HG02623 (cell line): ENCODE results near the gene CFL1.
A peak's percentile ranks its signal among the peaks of the same experiment; 100 is the strongest.

Experiments used
- ATAC-seq: cut with Tn5 transposase; IDR thresholded peaks from one replicate; pipeline ENCODE4 v1.9.1; 2021; ENCODE audit warnings: moderate library complexity; ENCODE audit not compliant: unreplicated experiment

Gene CFL1

GRCh38 chr11:65888163-65888814, 30.3 kb upstream of the CFL1 start, which contains the start of gene FIBP:
TSS of gene FIBP (minus strand) at chr11:65888471. CDS start at chr11:65888418, 53 bp downstream.
- ATAC-seq = peak; percentile 41

DNA sequence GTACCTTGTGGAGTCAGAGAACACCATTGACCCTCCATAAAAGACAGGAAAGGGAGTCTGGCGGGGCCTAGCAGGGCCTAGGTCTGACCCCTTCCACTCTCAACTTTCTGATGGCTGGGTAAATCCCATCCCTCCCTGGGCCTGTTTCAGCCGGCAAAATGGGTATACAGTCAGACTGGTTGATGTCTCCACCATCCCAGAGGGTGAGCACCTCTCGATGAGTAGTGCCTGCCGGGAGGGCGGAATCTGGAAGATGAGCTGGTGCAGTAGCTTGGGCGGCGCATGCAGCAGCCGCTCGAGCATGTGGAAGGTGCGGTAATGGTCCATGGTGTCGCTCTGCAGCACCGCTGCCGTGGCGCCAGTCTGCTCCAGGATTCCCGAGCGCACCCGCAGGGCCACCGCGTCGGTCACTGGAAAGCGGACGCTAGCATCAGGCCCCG, 29.8 kb upstream of the CFL1 start:
- no peak for ATAC-seq

- no peak for ATAC-seq
Measured at GRCh38 chr11:65886826-65887722, 29.1 kb upstream of the CFL1 start.

GRCh38 chr11:65885808-65886536, 28.0 kb upstream of the CFL1 start:
- ATAC-seq = no peak

GRCh38 chr11:65885231-65885630, 27.3 kb upstream of the CFL1 start:
- ATAC-seq = no peak

DNA sequence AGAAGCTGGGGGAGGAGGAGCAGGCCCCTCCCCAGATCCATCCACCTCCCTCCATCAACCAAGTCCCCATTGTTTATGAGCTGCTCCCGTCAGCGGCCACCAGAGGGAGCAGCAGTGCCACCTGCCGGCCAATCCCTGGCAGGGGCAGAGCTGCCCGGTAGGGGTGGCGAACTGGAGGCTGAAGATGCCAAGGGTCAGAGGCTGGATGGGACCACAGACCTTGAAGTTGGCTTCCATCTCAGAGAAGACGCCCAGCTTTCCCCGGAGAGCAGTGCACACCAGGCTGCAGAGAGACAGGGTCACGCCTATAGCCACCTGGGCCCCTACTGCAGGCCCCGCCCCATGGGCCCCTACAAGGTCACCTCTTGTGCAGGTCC, 26.7 kb upstream of the CFL1 start:
- no peak for ATAC-seq

- ATAC-seq = no peak
Measured at GRCh38 chr11:65883786-65884715, 26.1 kb upstream of the CFL1 start.

GRCh38 chr11:65883058-65883761, 25.2 kb upstream of the CFL1 start:
- no peak for ATAC-seq

DNA sequence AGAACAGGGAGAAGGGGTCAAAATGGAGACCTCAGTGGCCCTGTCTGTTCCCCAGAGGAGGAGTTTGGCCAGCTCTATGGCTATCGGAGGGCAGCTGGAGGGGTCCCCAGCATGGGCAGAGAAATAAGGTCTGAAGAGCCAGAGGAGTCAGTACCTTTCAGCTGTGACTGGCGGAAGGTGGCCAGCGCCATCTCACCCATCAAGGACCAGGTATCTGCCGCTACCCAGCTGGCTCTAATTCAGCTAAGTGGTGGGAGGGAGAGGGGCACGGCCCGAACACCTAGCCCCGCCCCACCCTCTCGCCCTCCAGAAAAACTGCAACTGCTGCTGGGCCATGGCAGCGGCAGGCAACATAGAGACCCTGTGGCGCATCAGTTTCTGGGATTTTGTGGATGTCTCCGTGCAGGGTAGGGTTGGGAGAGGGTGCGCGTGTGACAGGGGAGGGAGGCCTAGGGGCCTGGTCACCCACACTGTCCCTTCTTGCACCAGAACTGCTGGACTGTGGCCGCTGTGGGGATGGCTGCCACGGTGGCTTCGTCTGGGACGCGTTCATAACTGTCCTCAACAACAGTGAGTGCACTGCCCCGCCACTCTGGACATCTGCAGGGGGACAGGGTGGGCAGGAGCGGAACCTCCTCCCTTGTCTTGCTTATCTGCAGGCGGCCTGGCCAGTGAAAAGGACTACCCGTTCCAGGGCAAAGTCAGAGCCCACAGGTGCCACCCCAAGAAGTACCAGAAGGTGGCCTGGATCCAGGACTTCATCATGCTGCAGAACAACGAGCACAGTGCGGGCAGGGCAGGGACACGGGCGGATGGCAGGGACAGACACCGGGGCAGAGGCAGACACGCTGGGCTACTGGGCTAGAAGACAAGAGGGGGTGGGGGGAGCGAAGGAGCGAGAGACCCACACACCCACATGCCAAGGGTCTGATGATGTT, 24.4 kb upstream of the CFL1 start:
- no peak for ATAC-seq

DNA sequence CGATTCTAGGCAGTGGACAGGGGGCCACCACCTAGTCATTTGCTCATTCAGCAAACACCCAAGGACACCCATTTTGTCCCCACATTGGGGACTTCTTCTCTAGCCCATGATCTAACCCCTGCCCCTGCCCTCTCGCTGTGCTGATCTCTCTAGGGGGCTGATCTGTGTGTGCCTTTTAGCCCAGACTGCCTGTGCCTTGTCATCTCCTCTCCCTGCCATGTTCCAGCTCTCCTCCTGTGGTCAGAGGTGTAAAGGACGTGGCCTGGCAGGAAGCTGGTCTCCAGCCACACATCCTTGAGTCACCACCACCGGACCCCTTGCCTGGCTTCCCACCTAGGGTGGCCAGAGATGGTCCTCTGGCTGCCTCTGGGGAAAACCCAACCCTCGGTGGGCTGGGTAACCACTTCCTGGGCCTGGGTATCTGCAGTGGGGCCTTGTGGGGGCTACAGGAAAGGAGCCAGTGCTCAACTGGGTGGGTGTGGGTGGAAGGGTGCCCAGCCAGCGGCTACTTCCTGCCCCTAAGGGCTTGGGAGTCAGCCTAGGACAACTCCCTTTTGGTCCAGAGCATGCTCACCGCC, 23.0 kb upstream of the CFL1 start:
- ATAC-seq = no peak

DNA sequence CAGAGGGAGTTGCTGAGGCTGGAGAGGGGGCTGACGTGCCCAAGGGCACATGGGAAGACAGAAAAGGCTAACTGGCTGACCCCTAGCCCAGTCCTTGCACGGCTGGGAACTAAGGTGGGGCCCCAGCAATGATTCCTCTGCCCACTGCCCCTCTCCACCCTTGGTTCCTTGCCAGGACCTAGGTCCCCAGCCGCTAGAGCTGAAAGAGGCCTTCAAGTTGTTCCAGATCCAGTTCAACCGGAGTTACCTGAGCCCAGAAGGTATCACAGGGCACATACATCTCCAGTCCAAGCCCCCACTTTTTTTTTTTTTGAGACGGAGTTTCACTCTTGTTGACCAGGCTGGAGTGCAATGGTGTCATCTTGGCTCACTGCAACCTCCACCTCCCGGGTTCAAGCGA, 22.0 kb upstream of the CFL1 start:
- no peak for ATAC-seq

DNA sequence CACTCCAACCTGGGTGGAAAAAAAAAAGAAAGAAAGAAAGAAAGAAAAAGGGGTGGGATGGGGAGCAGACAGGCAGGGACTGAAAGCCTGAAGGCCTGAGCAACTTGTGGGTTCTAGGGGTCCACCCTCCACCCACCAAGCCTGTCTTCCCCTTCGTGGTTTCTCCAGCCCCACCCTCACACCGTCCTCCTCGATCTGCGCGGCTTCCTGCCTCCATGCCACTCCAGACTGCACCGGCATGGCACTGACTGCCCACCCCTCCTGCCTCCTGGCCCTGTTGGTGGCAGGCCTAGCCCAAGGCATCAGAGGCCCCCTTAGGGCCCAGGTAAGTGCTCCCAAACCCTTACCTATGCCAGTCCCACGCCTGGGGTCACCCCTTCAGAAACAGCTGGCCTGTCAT, 21.6 kb upstream of the CFL1 start, which contains the start of gene CTSW:
CTSW (plus strand) TSS at position 221 of the 400 bp plus-strand sequence; CDS start at position 239, 18 bp downstream.
- ATAC-seq = no peak

DNA sequence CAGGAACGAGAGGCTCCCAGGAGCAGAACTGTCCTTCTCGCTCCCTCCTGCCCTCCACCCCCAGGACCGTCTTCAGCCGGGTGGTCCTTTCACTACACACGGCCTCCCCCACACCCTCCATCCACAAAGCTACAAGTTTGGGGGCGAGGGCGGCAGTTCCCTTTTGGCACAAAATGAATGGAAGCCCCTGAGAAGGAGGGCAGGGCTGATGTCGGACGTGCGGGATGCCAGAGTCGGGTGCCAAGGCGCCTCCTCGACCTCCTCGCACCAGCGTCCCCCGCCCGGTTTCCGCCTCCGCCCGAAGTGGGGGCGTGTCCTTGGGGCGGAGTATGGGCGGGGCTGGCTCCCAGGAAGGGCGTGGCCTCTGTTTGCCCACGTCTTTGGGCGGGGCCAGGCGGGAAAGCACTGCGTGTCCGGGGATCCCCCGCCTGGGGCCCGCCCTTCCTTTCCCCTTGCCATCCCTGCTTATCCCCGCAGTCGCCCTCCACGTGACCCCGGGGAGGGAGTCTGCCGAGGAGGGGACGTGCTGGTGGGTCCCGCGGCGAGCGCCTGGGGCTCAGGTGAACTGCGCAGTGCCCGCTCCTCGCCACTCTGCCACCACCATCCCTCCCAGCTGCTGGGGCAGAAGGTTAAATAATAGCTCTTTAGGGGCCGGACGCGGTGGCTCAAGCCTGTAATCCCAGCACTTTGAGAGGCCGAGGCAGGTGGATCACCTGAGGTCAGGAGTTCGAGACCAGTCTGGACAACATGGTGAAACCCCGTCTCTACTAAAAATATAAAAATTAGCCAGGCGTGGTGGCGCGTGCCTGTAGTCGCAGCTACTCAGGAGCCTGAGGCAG, 15.6 kb upstream of the CFL1 start:
- peak; percentile 77 for ATAC-seq

DNA sequence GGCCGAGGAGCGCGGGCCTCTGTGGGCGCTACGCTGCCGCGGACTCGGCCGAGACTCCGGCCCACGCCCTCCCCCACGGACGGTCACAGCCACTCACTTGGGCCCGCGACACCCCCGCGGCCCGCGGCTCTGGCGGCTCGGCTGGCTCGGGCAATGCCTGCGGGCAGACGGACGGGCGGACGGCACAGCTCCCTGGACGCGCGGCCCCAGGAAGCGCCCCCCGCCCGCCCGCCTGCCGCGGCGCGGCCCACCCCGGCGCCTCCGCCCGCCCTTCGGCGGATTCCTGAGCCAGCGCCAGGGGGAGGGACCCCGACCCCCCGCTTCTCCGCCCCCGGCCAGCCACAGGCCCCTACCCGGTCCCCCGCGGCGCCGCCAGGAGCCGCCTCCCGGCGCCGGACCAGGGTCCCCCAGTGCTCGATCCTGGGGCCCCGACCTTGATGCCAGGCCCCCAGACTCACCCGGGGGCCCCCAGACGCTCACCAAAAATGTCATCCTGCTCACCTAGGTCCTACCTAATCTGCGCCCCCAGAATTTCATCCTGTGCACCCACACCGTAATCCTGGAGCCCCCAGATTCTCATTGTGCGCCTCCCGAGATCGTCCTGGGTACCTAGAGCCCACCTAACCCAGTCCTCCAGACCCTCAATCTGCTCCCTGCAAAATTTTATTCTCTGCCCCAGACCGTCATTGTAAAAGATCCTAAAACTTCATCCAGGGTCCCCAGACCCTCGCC, 14.8 kb upstream of the CFL1 start, which contains the start of gene EFEMP2:
EFEMP2 (minus strand) TSS at position 215 of the 732 bp plus-strand sequence. CDS start 446 bp downstream, outside the sequence.
- no peak for ATAC-seq

- no peak for ATAC-seq
Measured at GRCh38 chr11:65871811-65872548, 14.0 kb upstream of the CFL1 start.
